Activated CD8-positive, alpha-beta T cell treated with anti-CD3 and anti-CD28 coated beads, Interleukin-2, amount 10 ng/mL, durations not matched to agents 7 days and 5 days (primary cell): ENCODE measurements around the gene NOS1AP. TPM values are rescaled to one million over a fixed set of nuclear protein-coding genes. Genes with fewer than 3 reads are reported as not detected.
"Not testable (repeated sequence)": the region's sequence is repeated elsewhere in the genome, so short reads cannot be mapped to it uniquely, and the experiment has no call there.

ENCODE experiments used
- ATAC-seq: fragments of 150-1000 bp; cut with Tn5 transposase; one replicate; pipeline ENCODE4 v1.10.0; 2021; ENCODE audit warnings: moderate library complexity
- CTCF ChIA-PET: fragments of 350-600 bp; sonication (Branson Sonifier 250); formaldehyde crosslinking; loops from one replicate; lab custom pipeline; 2021; ENCODE audit warnings: antibody characterized with exemption; lab: Charles Lee
- POLR2A ChIA-PET: fragments of 350-600 bp; sonication (Branson Sonifier 250); formaldehyde crosslinking; loops from one replicate; lab custom pipeline; 2021; ENCODE audit warnings: antibody characterized with exemption; lab: Charles Lee
- DNase-seq: peaks from one replicate; pipeline ENCODE4 v3.0.0-alpha.2; 2020
- H3K27ac Mint-ChIP-seq: one replicate; pipeline ENCODE4 v1.8.0; 2021; ENCODE audit warnings: mild to moderate bottlenecking, mixed read lengths
- H3K27me3 Mint-ChIP-seq: one replicate; pipeline ENCODE4 v1.8.0; 2021; ENCODE audit warnings: low read depth, mixed read lengths
- H3K36me3 Mint-ChIP-seq: one replicate; pipeline ENCODE4 v1.8.0; 2021; ENCODE audit warnings: low read depth, mixed read lengths
- H3K4me1 Mint-ChIP-seq: one replicate; pipeline ENCODE4 v1.8.0; 2021; ENCODE audit warnings: low read depth, mixed read lengths
- H3K4me3 Mint-ChIP-seq: one replicate; pipeline ENCODE4 v1.8.0; 2021; ENCODE audit warnings: mild to moderate bottlenecking, mixed read lengths
- H3K9me3 Mint-ChIP-seq: one replicate; pipeline ENCODE4 v1.8.0; 2022; ENCODE audit warnings: mixed read lengths; ENCODE audit not compliant: insufficient read depth
- microRNA-seq: library from miRNA; unstranded; fragments of <30 nt; microRNA quantifications from one replicate; pipeline ENCODE4 v1.2.0, GENCODE V29; 2022
- total RNA-seq, 2 experiments: library from RNA; stranded (reverse); gene quantifications; one replicate each; pipeline ENCODE4 v1.2.3, GENCODE V29; 2021

The NOS1AP gene
- total RNA-seq, 2 experiments from 2014 or later: not detected

DNA sequence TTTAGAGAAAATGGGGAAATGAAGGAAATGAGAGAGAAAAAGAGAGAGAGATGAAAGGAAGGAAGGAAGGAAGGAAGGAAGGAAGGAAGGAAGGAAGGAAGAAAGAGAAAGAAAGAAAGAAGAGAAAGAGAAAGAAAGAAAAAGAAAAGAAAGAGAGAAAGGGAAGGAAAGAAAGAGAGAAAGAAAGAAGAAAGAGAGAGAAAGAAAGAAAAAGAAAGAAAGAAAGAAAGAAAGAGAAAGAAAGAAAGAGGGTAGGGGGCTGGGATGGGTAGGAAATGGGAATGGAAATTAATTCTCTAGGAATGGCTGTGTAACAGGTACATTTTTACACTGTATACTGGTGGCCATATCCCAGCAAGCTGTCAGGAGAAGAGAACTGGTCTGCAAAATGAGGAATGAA, 346.7 kb downstream of the NOS1AP start:
- CTCF ChIA-PET: no interaction called here
- ATAC-seq (no peak), DNase-seq (no peak)
- Mint-ChIP-seq H3K27ac (no peak overlapping the region), H3K4me1 (no peaks in the 10 kb centered on the region), H3K4me3 (no peak overlapping the region), H3K9me3 (no peaks in the 10 kb centered on the region), H3K36me3 (no peaks in the 10 kb centered on the region), H3K27me3 (peaks cover 10% of the 10 kb centered on the region)
- POLR2A ChIA-PET: no interaction called here

DNA sequence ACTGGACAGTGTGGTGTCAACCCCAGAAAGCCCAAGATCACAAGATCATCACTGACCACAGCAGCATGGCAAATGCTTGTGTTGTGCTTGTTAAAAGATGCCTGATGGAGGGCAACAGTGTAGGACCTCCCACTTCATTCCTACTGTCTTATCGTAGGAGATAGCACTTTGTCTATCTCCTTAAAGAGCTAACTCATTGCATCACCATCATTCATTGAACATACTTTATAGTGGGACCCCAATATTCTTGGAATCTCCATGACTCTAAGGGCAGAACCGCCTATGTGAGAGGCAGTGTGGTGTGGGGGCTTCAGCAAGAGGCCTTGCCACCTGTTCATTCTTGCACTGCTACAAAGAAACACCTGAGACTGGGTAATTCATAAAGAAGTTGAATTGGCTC, 347.4 kb downstream of the NOS1AP start:
- Mint-ChIP-seq H3K9me3 (no peaks in the 10 kb centered on the region), H3K27me3 (peaks cover 10% of the 10 kb centered on the region), H3K36me3 (no peaks in the 10 kb centered on the region), H3K4me3 (no peak overlapping the region), H3K27ac (no peak overlapping the region), H3K4me1 (no peaks in the 10 kb centered on the region)
- POLR2A ChIA-PET: no interaction called here
- CTCF ChIA-PET: no interaction called here
- ATAC-seq (no peak), DNase-seq (no peak)

DNA sequence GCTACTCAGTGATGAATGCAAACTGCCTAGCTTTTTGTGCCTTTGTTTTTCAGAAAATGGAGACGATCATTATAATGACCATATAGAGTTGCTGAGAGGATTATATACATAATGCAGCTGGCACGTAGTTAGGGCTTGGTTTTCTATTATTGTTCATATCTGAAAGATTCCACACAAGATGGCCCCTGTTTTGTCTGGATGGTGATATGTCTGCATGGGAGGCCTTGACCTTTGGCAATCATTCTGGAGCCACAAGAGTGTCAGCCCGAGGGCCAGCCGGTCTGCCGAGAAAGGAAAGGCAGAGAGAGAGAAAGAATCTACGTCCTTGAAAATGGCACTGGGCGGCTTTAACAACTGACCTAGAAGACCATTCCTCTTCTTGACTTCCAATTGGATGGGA, 348.2 kb downstream of the NOS1AP start:
- no peak overlapping the region for H3K27ac Mint-ChIP-seq
- H3K4me1 Mint-ChIP-seq: no peaks in the 10 kb centered on the region
- H3K9me3 Mint-ChIP-seq: no peaks in the 10 kb centered on the region
- ChIA-PET CTCF (no interaction called here), POLR2A (no interaction called here)
- H3K27me3 Mint-ChIP-seq: peaks cover 10% of the 10 kb centered on the region
- DNase-seq: no peak
- no peak overlapping the region for H3K4me3 Mint-ChIP-seq
- no peak for ATAC-seq
- no peaks in the 10 kb centered on the region for H3K36me3 Mint-ChIP-seq

DNA sequence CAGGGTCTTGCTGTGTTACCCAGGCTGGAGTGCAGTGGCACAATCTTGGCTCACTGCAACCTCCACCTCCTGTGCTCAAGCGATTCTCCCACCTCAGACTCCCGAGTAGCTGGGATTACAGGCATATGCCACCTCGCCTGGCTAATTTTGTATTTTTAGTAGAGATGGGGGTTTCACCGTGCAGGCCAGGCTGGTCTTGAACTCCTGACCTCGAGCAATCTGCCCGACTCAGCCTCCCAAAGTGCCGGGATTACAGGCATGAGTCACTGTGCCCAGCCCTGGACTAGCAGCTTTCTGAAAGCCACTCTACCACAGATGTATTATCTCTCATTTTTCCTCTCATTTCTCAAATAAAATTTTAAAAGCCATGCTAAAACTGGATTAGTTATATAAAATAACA, 349.1 kb downstream of the NOS1AP start:
- CTCF ChIA-PET: interaction anchor here (0.5 kb wide), 1 partner anchor 155 kb away, joined by 3 read pairs; no protein-coding TSS in a partner anchor
- H3K36me3 Mint-ChIP-seq, H3K27ac Mint-ChIP-seq, DNase-seq, H3K27me3 Mint-ChIP-seq, H3K4me3 Mint-ChIP-seq, ATAC-seq, H3K4me1 Mint-ChIP-seq, H3K9me3 Mint-ChIP-seq, POLR2A ChIA-PET: not testable (repeated sequence)

DNA sequence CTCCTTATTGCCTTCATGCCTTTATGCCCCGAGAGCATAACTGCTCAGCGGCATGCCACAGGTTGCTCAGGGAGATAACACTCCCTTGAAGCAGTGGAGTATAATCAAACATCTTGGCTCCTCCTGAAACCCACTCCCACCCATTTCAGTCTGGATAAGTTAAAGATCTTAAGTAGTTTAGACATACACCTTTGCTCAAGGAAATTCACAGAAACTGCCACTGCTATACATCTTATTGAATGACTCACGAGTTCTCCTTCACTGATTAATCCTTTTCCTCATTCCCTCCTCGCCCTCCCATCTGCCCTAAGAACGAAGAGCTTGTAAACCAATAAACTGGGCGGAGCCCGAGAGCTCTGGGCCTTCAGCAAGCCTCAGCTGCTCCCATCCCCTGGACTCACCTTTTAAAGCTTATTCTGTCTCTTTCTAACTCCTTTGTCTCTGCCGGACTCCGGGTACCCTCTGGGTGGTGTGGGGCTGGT, 350.0 kb downstream of the NOS1AP start:
- POLR2A ChIA-PET: not testable (repeated sequence)

More for the DNA sequence above, 350.0 kb downstream of the NOS1AP start:
- ATAC-seq, H3K4me1 Mint-ChIP-seq, H3K27ac Mint-ChIP-seq, CTCF ChIA-PET, H3K9me3 Mint-ChIP-seq, DNase-seq, H3K36me3 Mint-ChIP-seq, H3K4me3 Mint-ChIP-seq: not testable (repeated sequence)
- H3K27me3 Mint-ChIP-seq: peaks cover 13% of the 10 kb centered on the region

Small RNAs within 50 kb of the gene (microRNA-seq; reads per million reads assigned to microRNA genes)
- gene MIR4654 (not detected), gene MIR556 (not detected)

Other genes starting within 250 kb of the NOS1AP start
- gene OLFML2B, start 45.8 kb upstream of the NOS1AP start, total RNA-seq: not detected